ENCODE measurements around the gene MAD1L1.
"Not testable (repeated sequence)": the region's sequence is repeated elsewhere in the genome, so short reads cannot be mapped to it uniquely, and the experiment has no call there.

Gene MAD1L1

DNA sequence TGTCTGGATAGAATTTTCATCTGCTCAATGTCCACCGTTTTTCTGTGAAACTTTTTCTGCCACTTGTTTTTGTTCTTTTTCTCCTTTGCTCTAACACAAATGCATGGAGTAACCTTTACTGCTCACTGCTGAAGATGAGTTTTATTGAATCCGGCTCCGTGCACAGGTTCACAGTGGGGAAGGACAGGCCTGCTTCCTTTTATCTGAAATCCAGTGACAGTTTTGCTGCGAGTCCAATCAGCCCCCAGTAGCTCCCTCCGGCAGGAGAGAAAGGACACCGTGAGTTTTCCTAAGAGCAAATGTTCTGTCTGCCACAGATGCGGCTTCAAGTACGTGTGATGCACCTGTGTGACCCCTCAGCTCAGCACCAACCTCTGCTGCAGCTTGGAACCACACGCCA lies 246.8 kb downstream of the MAD1L1 start:
- no peak for DNase-seq (ENCODE audit: low read depth)

DNA sequence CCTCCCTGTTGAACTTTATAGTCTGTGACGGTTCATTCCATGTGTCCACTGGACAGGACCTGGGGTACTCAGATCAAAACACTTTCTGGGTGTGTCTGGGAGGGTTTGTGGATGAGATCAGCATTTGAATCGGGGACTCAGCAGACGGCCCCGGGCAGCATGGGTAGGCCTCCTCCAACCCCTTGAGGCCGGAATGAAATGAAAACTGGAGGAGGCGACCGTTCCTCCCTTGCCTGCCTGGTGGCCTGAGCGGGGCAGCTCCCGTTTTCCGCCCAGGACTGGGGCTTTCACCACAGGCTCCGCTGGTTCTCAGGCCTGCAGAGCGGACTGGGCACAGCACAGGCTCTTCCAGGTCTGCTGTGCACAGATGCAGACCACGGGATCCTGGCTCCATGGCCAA lies 247.7 kb downstream of the MAD1L1 start:
- no peak for DNase-seq (ENCODE audit: low read depth)

DNA sequence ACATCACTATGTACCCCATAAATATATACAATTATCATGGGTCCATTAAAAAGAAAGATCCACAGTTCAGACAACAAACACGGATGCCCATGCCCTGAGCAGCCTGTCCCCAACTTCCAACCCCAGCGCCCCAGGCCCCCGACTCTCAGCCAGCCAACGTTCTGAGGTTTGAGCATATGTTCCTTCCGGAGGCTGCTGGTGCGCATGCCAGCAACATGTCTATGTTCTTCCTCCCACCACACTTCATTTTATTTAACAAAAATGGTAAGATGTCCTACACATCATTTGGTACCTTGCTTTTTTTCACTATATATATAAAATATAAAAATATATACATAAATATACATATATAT lies 250.9 kb downstream of the MAD1L1 start:
- DNase-seq (ENCODE audit: low read depth) = no peak

DNA sequence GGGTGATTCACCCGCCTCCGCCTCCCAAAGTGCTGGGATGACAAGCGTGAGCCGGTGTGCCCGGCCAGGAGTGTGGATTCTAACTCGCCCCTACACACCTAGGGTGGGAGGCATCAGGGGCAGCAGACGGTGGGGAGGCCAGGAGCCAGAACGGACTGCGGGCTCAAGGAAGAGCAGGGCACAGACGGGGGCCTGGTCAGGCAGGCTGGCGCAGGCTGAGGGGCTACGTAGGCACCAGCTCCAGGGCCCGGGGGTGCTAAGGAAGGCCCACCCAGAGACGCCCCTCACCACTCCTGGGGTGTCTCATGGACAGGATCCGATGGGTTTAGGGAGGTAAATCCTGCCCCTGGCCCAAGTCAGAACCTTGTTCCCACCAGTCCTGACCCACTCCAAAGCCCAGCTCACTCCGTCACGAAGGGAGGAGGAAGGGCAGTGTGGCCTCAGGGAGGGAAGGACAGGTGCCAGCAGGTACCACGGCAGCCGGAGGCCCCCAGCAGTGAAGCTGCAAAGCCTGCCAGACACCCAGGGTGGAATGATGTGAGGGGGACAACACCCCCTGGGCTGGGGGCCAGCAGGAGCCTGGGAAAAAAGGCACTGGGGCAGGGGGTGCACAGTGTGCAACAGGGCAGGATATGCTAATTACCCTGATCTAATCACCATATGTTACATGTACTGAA lies 251.4 kb downstream of the MAD1L1 start:
- DNase-seq (ENCODE audit: low read depth) = no peak

DNA sequence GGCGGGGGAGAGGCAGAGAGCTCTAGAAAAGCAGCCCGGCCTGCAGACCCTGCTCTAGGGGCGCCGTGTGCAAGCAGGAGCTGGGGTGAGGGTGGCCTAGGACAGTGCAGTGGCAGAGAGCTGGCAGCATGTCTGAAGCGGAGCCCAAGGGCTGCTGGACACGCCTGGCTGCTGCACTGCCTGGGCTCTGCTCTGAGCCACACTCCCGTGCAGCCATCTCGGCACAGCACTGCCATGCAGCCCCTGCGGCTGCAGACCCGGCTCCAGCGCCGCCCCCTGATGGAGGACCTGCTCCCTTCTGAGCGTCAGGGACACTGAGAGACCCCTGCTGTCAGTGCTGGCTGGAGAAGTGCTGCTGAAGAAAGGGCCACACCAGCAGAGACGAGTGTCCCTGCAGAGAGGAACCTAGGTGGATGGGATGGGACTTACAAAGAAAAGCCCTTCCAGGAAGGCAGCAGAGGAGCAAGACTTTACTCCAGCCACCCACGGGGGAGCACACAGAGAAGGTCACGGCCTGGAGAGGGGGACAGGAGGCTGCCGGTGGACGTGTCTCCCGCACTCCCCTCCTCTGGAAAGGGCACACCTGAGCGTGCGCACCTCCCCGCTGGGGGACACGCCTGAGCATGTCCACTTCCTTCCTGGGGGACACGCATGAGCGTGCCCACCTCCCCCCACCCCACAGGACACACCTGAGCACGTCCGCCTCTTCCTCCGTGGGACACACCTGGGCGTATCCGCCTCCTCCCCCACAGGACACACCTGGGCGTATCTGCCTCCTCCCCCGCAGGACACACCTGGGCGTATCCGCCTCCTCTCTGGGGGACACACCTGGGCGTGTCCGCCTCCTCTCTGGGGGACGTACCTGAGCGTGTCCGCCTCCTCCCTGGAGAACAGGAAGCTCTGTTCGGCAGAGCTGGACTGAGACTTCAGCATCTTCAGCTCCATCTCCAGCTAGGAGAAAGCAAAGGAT lies 252.9 kb downstream of the MAD1L1 start:
- DNase-seq (ENCODE audit: low read depth) = no peak

DNA sequence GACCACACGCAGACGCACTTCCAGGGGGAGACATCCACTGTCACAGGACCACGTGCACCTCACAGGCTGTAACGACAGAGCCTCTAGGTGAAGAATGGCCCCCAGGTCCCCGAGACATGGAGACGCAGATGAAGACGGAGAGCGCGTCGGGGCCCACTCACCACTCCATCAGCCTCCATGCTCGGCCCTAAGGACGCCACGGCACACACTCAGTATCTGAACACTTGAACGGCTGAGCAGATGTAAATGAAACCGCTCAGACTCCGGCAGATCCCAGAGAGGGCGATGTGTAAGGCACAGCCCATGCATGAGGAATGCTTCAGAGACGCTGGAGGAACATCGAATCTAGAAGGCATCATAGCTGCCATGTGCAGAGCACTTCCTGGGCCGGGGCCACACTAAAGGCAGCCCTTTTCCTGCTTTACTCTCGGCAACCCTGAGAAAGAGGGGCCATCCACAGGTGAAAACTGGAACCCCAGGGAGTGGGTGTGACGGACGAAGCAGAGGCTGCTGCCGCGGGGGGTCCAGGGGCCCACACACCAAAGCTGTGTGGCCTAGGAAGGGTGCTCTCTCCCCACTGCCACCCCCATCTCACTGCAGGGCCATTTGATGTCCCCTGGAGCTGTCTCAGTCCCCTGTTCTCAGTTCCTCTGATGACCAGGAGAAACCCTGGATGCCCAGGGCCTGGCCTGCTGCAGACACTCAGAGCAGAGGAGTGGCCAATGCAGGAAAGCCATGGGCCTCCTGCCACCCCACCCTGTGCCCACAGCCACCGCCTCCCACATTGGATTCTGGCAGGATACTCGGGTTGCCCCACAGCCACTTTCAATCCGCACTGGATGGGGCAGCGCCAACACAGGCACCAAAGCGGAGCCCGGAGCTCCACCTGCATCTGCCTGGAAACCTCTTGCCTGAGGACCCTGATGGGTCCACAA lies 253.8 kb downstream of the MAD1L1 start:
- DNase-seq (ENCODE audit: low read depth) = no peak

DNA sequence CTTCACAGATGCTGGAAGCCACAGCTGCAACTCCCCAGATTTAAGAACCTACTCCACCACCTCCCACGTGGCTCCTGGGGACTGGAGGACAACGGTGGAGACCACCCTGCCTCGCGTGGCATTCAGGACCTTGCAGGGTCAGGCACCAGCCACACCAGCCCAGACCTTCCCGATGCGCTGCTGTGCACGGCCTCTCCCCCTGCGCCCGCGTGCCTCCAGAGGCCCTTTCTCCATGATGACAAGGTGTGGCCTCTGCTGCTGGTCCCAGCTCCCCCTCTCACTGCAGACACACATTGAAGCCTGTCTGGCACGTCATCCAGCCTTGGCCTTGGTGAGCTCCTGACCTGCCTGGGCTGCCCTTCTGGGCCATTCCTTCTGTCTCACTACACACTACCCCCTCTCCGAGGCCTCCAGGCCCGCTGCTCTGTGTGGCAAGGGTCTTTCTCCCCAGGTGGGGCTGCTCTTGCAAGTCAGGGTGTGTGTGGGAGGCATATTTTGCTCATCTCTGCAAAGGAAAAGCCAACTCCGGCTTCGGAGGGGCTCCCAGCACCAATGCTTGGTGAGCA lies 254.8 kb downstream of the MAD1L1 start:
- no peak for DNase-seq (ENCODE audit: low read depth)

DNA sequence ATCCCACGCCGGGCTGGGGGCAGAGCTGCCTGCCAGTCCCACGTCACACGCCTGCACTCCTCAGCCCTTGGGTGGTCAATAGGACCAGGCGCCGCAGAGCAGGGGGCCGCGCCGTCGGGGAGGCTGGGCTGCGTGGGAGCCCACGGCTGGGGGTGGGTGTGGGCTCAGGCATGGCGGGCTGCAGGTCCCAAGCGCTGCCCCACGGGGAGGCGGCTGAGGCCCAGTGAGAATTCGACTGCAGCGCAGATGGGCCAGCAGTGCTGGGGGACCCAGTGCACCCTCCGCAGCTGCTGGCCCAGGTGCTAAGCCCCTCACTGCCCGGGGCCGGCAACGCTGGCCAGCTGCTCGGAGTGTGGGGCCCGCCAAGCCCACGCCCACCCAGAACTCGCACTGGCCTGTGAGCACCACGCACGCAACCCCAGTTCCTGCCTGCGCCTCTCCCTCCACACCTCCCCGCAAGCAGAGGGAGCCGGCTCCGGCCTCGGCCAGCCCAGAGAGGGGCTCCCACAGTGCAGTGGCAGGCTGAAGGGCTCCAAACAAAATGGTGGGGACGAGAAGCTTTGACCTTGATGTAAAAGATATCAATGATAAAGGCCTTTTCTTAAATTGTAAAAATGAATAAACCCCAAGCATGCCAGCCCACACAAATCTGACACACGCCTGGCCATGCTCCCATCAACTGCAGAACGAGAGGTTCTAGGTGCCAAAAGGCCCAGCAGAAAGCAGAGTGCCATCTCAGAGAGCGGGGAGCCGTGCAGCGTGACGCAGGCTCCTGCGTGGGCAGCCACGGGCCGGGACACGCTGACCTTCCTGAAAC lies 255.5 kb downstream of the MAD1L1 start:
- no peak for DNase-seq (ENCODE audit: low read depth)

DNA sequence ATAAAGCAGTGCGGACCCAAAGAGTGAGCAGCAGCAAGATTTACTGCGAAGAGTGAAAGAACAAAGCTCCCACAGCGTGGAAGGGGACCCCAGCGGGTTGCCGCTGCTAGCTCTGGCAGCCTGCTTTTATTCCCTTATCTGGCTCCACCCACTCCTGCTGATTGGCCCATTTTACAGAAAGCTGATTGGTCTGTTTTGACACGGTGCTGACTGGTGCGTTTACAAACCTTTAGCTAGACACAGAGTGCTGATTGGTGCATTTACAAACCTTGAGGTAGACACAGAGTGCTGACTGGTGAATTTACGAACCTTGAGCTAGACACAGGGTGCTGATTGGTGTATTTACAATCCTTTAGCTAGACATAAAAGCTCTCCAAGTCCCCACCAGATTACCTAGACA lies 256.2 kb downstream of the MAD1L1 start:
- DNase-seq (ENCODE audit: low read depth) = not testable (repeated sequence)

DNA sequence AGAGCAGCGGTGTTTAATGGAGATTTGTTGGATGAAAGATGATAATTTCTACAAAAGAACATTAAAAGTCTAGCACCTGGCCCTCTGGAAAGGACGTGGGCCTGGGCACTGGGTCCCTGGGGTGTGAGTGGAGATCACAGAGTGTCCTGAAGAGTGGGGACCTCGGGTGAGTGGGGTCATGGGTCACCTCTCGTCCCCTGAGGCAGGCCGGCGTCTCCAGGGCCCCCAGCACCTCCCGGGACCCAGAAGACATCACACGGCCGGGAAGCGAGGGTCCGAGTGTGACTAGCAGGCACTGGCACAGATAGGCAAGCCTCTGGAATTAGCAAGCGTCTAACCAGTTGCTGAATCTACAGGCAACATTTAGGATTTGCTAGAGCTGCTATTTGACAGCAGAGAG lies 257.2 kb downstream of the MAD1L1 start:
- no peak for DNase-seq (ENCODE audit: low read depth)

DNA sequence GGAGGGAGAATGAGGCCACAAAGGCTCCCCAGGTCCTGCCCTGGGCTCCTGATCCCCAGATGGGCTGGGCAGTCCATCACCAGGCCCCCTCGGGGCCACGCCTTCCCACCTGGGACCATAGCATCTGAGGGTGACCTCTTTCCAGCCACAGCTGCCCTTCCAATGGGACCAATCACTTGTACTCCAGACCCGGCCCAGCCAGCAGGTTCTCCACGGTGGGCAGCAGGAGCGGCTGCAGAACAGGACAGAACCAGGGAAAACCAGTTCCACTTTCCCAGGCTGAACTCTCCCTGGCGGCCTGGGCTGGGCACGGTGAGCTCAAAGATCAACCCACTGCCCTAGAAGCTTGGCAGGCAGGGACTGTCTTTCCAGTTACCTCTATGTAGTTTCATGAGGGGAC lies 257.6 kb downstream of the MAD1L1 start:
- DNase-seq (ENCODE audit: low read depth) = no peak

DNA sequence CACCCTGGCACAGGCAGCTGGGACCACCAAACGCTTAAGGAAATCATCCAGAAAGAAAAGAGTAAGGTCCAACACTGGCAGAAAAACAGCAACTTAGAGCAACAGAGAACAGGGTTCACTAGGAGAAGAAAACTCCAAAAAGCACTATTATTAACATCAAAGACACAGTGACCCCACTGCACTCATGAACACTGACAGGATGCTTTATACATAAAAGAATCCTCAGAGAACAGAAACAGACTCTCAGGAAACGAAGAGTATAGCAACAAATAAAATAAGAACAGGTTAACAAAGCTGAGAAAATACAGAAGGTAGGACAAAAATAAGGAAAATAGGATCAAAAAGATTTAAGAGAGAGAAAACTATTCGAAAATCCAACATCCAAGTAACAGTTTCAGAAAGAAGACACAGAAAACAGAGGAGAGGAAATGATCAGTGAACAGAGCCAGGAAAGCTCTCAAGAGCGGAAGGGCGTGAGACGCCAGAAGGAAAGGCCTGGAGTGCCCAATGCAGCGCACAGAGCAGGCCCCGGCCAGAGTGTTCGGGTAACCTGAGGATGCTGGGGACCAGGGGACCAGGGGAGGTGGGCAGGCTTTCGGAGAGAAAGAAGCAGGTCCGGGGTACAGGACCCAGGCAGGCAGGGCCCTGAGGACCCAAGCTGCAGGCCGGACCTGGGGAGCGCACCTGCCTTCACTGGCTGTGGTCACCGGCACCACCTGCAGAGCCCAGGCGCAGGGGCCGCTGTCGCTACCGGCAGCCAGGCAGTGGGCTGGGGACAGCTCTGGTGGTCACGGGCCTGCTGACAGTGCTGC lies 258.2 kb downstream of the MAD1L1 start:
- DNase-seq (ENCODE audit: low read depth) = no peak

DNA sequence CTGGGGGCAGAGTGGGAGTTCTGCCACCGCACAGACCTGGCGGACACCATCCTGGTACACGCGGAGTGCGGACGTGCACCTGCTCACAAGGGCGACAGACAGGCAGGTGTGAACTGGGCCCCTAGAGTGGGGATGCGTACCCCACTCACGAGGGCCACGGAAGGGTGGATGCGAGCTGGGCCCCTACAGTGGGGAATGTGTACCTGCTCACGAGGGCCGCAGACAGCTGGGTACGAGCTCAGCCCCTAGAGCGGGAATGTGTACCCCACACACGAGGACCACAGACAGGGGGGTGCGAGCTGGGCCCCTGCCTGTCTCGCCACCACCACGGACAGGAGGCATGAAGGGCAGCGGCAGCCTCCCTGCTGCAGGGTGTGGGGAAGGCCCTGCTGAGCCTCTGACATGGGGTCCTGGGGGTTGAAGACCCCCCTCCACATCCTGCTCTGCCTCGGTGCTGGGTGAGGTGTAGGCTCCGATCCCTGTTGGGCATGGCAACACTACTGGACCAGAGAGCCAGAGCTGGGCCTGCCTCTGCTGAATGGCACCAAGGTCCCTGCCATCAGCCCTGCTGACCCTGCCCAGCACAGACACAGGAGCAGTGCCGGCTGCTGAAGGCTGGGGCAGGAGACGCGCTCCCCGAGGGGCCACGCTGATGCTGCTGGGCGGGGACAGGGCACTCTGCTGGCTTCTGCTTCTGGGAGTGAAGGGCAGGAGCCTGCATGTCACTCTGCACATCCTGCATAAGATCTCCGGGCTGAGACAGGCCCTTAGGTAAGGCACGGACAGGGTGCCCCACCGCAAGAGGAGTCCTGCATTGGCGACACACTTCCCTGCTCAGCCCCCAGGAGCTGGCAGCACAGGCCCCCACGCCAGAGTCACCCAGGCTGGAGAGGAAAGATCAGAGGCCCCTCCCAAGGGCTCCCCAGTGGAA lies 259.2 kb downstream of the MAD1L1 start:
- no peak for DNase-seq (ENCODE audit: low read depth)

DNA sequence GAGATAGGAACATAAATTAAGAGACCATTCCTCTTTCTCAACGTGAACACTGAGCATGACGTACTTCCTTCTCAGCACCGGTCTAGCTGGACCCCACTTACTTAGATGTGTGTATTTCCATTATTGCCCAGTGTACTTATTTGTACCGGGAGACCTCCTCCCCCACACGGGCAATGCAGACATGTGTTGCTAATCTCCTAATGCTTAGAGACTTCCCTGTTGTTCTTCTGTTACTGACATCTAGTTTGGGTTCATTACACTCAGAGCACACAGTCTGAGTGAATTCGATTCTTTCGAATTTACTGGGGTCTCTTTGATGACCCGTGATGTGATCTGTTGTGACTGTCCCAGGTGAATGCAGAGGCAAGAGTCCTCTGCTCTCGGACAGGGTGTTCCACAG lies 260.0 kb downstream of the MAD1L1 start:
- DNase-seq (ENCODE audit: low read depth) = no peak

DNA sequence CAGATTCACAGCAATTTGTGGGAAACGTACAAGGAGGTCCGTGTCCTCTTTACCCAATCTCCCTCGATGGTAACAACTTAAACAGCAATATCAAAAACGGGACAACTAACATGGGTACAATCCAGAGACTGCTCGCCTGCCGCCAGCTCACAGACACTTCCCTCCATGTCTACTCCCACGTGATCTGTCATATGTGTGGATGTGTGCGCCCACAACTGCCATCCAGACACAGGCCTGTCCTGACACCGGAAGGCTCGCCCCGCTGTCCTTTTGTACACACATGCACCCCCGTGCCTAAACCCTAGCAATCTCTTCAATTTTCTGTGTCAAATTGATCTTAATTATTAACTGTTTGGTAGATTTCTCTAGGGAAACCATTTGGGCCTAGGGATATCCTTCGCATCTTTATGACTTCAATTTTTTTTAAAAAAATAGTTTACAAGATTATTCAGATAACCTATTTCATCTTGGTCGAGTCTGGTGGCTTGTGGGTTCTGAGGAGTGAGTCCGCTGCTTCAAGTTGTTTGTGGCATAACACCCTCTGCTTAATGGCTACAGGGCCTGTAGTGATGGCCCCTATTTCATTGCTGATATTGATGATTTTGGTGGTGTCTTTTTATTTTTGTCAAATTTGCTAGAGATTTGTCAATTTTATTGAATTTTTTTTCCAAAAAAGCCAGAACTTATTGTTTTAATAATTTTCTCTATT lies 260.6 kb downstream of the MAD1L1 start:
- no peak for DNase-seq (ENCODE audit: low read depth)

DNA sequence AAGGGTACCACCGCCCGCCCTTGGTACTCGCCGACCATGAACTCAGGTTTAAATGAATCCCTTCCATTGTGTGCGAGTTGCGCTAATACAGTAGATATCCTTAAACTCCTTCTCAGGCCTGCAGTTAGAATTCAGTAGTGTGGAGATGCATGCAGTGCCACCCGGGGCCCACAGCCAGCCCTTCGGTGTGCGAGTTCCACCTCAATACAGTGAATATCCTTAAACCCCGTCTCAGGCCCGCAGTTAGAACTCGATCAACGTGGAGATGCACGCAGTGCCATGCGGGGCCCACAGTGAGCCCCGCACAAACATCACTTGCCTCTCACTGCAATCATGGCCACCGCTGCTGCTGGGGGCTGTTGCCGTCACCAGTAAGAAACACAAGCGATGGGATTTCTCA lies 261.9 kb downstream of the MAD1L1 start:
- DNase-seq (ENCODE audit: low read depth) = no peak

DNA sequence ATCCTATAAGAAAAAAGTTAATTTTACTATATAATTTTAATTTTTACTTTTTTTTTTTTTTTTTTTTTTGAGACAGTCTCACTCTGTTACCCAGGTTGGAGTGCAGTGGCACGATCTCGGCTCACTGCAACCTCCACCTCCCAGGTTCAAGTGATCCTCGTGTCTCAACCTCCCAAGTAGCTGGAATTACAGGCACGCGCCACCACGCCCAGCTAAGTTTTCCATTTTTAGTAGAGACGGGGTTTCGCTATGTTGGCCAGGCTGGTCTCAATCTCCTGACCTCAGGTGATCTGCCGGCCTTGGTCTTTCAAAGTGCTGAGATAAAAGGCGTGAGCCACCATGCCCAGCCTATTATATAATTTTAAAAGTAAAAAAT lies 262.5 kb downstream of the MAD1L1 start:
- not testable (repeated sequence) for DNase-seq (ENCODE audit: low read depth)

DNA sequence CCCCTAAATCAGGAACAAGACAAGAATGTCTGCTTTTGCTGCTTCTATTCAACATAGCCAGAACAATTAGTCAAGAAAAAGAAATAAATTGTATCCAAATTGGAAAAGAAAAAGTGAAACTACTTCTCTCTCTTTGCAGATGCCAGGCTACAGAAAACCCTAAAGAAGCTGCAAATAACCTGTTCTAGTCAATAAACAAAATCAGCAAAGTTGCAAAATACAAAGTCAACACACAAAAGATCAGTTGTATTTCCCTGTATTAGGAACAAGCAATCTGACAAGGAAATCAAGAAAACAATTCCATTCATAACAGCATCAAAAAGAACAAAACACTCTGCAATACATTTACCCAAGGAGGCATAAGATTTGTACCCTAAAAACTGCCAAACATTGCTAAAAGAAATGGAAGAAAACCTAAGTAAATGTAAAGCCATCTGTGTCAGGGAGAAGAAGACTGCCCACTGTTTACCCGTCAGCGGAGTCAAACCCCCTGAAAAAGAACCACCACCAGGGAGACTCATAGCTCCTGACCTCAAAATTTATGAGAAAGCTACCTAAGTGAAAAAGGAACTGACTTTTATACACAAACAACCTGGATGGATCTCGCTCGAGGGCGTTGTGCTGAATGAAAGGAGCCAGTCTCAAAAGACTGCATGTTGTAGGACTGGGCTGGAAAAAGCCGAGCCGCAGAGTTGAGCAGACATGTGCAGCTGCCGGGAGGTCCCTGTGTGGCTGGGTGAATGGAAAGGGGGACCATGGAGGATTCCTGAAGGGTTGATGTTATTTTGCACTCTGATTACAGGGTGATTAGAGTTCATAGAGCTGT lies 263.1 kb downstream of the MAD1L1 start:
- no peak for DNase-seq (ENCODE audit: low read depth)
